ENCODE measurements around the gene AKIRIN2.

GRCh38 chr6:87702589-87702945 is 534 bp upstream of the AKIRIN2 start:
- TF ChIP-seq, protein P1, sequence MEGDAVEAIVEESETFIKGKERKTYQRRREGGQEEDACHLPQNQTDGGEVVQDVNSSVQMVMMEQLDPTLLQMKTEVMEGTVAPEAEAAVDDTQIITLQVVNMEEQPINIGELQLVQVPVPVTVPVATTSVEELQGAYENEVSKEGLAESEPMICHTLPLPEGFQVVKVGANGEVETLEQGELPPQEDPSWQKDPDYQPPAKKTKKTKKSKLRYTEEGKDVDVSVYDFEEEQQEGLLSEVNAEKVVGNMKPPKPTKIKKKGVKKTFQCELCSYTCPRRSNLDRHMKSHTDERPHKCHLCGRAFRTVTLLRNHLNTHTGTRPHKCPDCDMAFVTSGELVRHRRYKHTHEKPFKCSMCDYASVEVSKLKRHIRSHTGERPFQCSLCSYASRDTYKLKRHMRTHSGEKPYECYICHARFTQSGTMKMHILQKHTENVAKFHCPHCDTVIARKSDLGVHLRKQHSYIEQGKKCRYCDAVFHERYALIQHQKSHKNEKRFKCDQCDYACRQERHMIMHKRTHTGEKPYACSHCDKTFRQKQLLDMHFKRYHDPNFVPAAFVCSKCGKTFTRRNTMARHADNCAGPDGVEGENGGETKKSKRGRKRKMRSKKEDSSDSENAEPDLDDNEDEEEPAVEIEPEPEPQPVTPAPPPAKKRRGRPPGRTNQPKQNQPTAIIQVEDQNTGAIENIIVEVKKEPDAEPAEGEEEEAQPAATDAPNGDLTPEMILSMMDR (IDR thresholded peaks at IDR 0.05): no peak
- no peak for TF ChIP-seq POLR2A (IDR thresholded peaks at IDR 0.05)
